Neuronal stem cell (in vitro differentiated cells): Measurements from ENCODE around the gene SPEM2.

Source experiments
- DNase-seq: peaks from one replicate; pipeline ENCODE4 v3.0.0-alpha.2; 2013; ENCODE audit warnings: low spot score
- H2AFZ ChIP-seq: one replicate; pipeline ENCODE4 v1.6.1; 2013; ENCODE audit warnings: mild to moderate bottlenecking, low read length, inconsistent platforms
- H2AK5ac ChIP-seq: 2 replicates; pipeline ENCODE4 v1.6.1; 2013; ENCODE audit warnings: low read depth, mild to moderate bottlenecking, inconsistent platforms, low read length, moderate library complexity, mixed read lengths
- H2BK120ac ChIP-seq: 2 replicates; pipeline ENCODE4 v1.6.1; 2013; ENCODE audit warnings: low read depth, mild to moderate bottlenecking, inconsistent platforms, low read length, moderate library complexity, mixed read lengths
- H2BK12ac ChIP-seq: one replicate; pipeline ENCODE4 v1.6.1; 2013; ENCODE audit warnings: low read length, inconsistent platforms
- H2BK15ac ChIP-seq: 2 replicates; pipeline ENCODE4 v1.6.1; 2013; ENCODE audit warnings: mild to moderate bottlenecking, low read length, inconsistent platforms, mixed read lengths
- H2BK5ac ChIP-seq: one replicate; pipeline ENCODE4 v1.6.1; 2013; ENCODE audit warnings: inconsistent platforms, mild to moderate bottlenecking, low read length, moderate library complexity
- H3K14ac ChIP-seq: one replicate; pipeline ENCODE4 v1.6.1; 2013; ENCODE audit warnings: low read length, inconsistent platforms
- H3K18ac ChIP-seq: 2 replicates; pipeline ENCODE4 v1.6.1; 2013; ENCODE audit warnings: low read length, inconsistent platforms
- H3K23ac ChIP-seq: 2 replicates; pipeline ENCODE4 v1.6.1; 2013; ENCODE audit warnings: low read depth, mild to moderate bottlenecking, mixed read lengths, low read length, inconsistent platforms; ENCODE audit not compliant: poor library complexity
- H3K27ac ChIP-seq: replicated peaks from 3 replicates; pipeline ENCODE4 v1.5.1; 2013; ENCODE audit warnings: low read length, inconsistent platforms
- H3K27me3 ChIP-seq, 3 experiments: 2 replicates each; pipeline ENCODE4 v1.6.1; 2013; ENCODE audit warnings: low read length in 3 of 3, mild to moderate bottlenecking in 2 of 3, inconsistent platforms in 1 of 3, low read depth in 1 of 3, mixed read lengths in 1 of 3, moderate library complexity in 1 of 3; ENCODE audit not compliant: control insufficient read depth in 3 of 3, insufficient read depth in 3 of 3
- H3K36me3 ChIP-seq, 2 donors: replicated peaks in 1 of 2; 2 replicates each; pipeline ENCODE4 v1.6.1; 2013; ENCODE audit warnings: low read length in 2 of 2; ENCODE audit not compliant: control insufficient read depth in 2 of 2, insufficient read depth in 2 of 2
- H3K4ac ChIP-seq: 2 replicates; pipeline ENCODE4 v1.6.1; 2013; ENCODE audit warnings: inconsistent platforms, mild to moderate bottlenecking, low read length, moderate library complexity
- H3K4me1 ChIP-seq, 2 donors: 1 replicate in 1 of 2; 2 replicates in 1 of 2; pipeline ENCODE4 v1.6.1; 2013; ENCODE audit warnings: low read length in 2 of 2, low read depth in 1 of 2; ENCODE audit not compliant: control insufficient read depth in 2 of 2, insufficient read depth in 1 of 2
- H3K4me2 ChIP-seq: one replicate; pipeline ENCODE4 v1.6.1; 2013; ENCODE audit warnings: mild to moderate bottlenecking, low read length, inconsistent platforms; ENCODE audit not compliant: insufficient read depth, poor library complexity, severe bottlenecking
- H3K4me3 ChIP-seq, 2 donors: 2 replicates each; pipeline ENCODE4 v1.5.1; 2013; ENCODE audit warnings: low read length in 2 of 2, mild to moderate bottlenecking in 2 of 2, inconsistent platforms in 1 of 2, moderate library complexity in 1 of 2
- H3K79me1 ChIP-seq: one replicate; pipeline ENCODE4 v1.6.1; 2013; ENCODE audit warnings: low read depth, mild to moderate bottlenecking, inconsistent platforms, low read length, moderate library complexity
- H3K9ac ChIP-seq: one replicate; pipeline ENCODE4 v1.6.1; 2013; ENCODE audit warnings: mild to moderate bottlenecking, low read depth, low read length, inconsistent platforms; ENCODE audit not compliant: poor library complexity
- H3K9me3 ChIP-seq, 2 donors: replicated peaks in 1 of 2; 2 replicates each; pipeline versions ENCODE3 to v1.6.1; 2013; ENCODE audit warnings: low read length in 2 of 2, mild to moderate bottlenecking in 2 of 2, inconsistent platforms in 1 of 2, low read depth in 1 of 2, mixed read lengths in 1 of 2, moderate library complexity in 1 of 2; ENCODE audit not compliant: control insufficient read depth in 2 of 2, insufficient read depth in 1 of 2
- H4K8ac ChIP-seq: one replicate; pipeline ENCODE4 v1.6.1; 2013; ENCODE audit warnings: low read depth, mild to moderate bottlenecking, inconsistent platforms, low read length, moderate library complexity
- H4K91ac ChIP-seq: one replicate; pipeline ENCODE4 v1.6.1; 2013; ENCODE audit warnings: low read length, low read depth, mild to moderate bottlenecking, inconsistent platforms; ENCODE audit not compliant: poor library complexity
- WGBS, 2 donors: extraction: QIAGEN DNeasy Blood & Tissue Kit; methylation state at CpG; one replicate each; pipeline ENCODE4 v1.1.7; 2013; ENCODE audit warnings: missing lambda C conversion rate in 2 of 2, mixed read lengths in 1 of 2; ENCODE audit not compliant: insufficient read length in 2 of 2, insufficient replicate concordance in 1 of 2; ENCODE audit errors: extremely low coverage in 2 of 2; 5-methylcytosine and 5-hydroxymethylcytosine counted together

The SPEM2 gene

GRCh38 chr17:7421186-7421585 is 4.2 kb upstream of the SPEM2 start:
- Histone ChIP-seq H3K9me3 (no peaks in the 10 kb centered on the region), H3K18ac (peak overlapping the region; percentile 15), H3K4me3 (no peak overlapping the region), H3K9ac (no peak overlapping the region), H3K23ac (peak overlapping the region; percentile 6), H4K91ac (peak overlapping the region; percentile 9), H3K79me1 (peaks cover under 1% of the 10 kb centered on the region), H2AFZ (no peak overlapping the region), H2AK5ac (peak overlapping the region; percentile 95), H2BK120ac (peak overlapping the region; percentile 6), H2BK12ac (peak overlapping the region; percentile 19), H3K4ac (no peak overlapping the region), H2BK5ac (no peak overlapping the region), H2BK15ac (peak overlapping the region; percentile 13), H3K27ac (no peak overlapping the region), H4K8ac (no peak overlapping the region), H3K27me3 (no peaks in the 10 kb centered on the region), H3K36me3 (peaks cover 12 to 25% of the 10 kb centered on the region in 2 donors), H3K14ac (no peak overlapping the region), H3K4me1 (peaks cover 26 to 38% of the 10 kb centered on the region in 2 donors), H3K4me2 (no peak overlapping the region)
- DNase-seq, result no peak
- no CpG with 5 or more reads among the region's 16 CpGs for WGBS, 2 donors

- no peak overlapping the region for H4K91ac ChIP-seq
- H2AK5ac ChIP-seq, result no peak overlapping the region
- H3K9ac ChIP-seq, result no peak overlapping the region
- H3K9me3 ChIP-seq, result no peaks in the 10 kb centered on the region
- H3K79me1 ChIP-seq, result peaks cover 3% of the 10 kb centered on the region
- no peak overlapping the region for H3K27ac ChIP-seq
- H3K4me1 ChIP-seq, result peaks cover 20 to 28% of the 10 kb centered on the region in 2 donors
- H3K27me3 ChIP-seq, result no peaks in the 10 kb centered on the region
- H3K4me3 ChIP-seq, result no peak overlapping the region
- H2BK120ac ChIP-seq, result no peak overlapping the region
- no peak overlapping the region for H3K14ac ChIP-seq
- DNase-seq, result no peak
- no peak overlapping the region for H2BK12ac ChIP-seq
- H3K18ac ChIP-seq, result no peak overlapping the region
- no peak overlapping the region for H2BK5ac ChIP-seq
- WGBS, 2 donors, result no CpG with 5 or more reads among the region's 4 CpGs
- no peak overlapping the region for H3K23ac ChIP-seq
- no peak overlapping the region for H3K4ac ChIP-seq
- peaks cover 0 to 3% of the 10 kb centered on the region in 2 donors for H3K36me3 ChIP-seq
- H2BK15ac ChIP-seq, result no peak overlapping the region
- no peak overlapping the region for H3K4me2 ChIP-seq
- no peak overlapping the region for H4K8ac ChIP-seq
- no peak overlapping the region for H2AFZ ChIP-seq
Measured at GRCh38 chr17:7423679-7424078, 1.7 kb upstream of the SPEM2 start.

GRCh38 chr17:7425756-7426155 is 340 bp downstream of the SPEM2 start:
- Histone ChIP-seq H3K27ac (no peak overlapping the region), H3K79me1 (peaks cover 3% of the 10 kb centered on the region), H3K23ac (no peak overlapping the region), H3K9ac (no peak overlapping the region), H3K4ac (no peak overlapping the region), H3K27me3 (no peaks in the 10 kb centered on the region), H3K36me3 (no peaks in the 10 kb centered on the region), H3K18ac (no peak overlapping the region), H2AFZ (no peak overlapping the region), H4K8ac (no peak overlapping the region), H2BK12ac (no peak overlapping the region), H2AK5ac (peak overlapping the region; percentile 70), H3K9me3 (no peaks in the 10 kb centered on the region), H3K4me3 (no peak overlapping the region), H2BK5ac (peak overlapping the region; percentile 39), H2BK15ac (no peak overlapping the region), H2BK120ac (no peak overlapping the region), H3K4me2 (no peak overlapping the region), H3K4me1 (peaks cover 2 to 9% of the 10 kb centered on the region in 2 donors), H4K91ac (no peak overlapping the region), H3K14ac (no peak overlapping the region)
- no CpG with 5 or more reads among the region's 8 CpGs for WGBS, 2 donors
- no peak for DNase-seq

- Histone ChIP-seq H3K4me3 (no peak overlapping the region), H3K18ac (peak overlapping the region; percentile 38), H2AFZ (no peak overlapping the region), H3K9ac (peak overlapping the region; percentile 60), H3K79me1 (peaks cover 3% of the 10 kb centered on the region), H2BK5ac (peak overlapping the region; percentile 39), H3K4ac (no peak overlapping the region), H3K4me2 (no peak overlapping the region), H3K27ac (no peak overlapping the region), H3K36me3 (no peaks in the 10 kb centered on the region), H4K91ac (no peak overlapping the region), H2BK120ac (no peak overlapping the region), H2BK12ac (no peak overlapping the region), H3K27me3 (no peaks in the 10 kb centered on the region), H3K23ac (peak overlapping the region; percentile 55), H2AK5ac (peak overlapping the region; percentile 97), H4K8ac (no peak overlapping the region), H2BK15ac (peak overlapping the region; percentile 87), H3K4me1 (peaks cover 0 to 4% of the 10 kb centered on the region in 2 donors), H3K9me3 (no peaks in the 10 kb centered on the region), H3K14ac (peak overlapping the region; percentile 56)
- no peak for DNase-seq
- WGBS, 2 donors, result no CpG with 5 or more reads among the region's 33 CpGs
Measured at GRCh38 chr17:7426203-7426863, 917 bp downstream of the SPEM2 start.
